Smooth muscle cell (in vitro differentiated cells): ENCODE data around the gene NUDT8. TPM values are rescaled to one million over a fixed set of nuclear protein-coding genes. Genes with fewer than 3 reads are reported as not detected.

Experiments used
- DNase-seq: peaks from one replicate; lab custom pipeline; 2025; ENCODE audit not compliant: unreplicated experiment; lab: John Stamatoyannopoulos, UW
- H2AFZ ChIP-seq: fragments of 200-600 bp; sonication (generic); 2 replicates; pipeline ENCODE4 v1.6.0; 2016; ENCODE audit warnings: antibody characterized with exemption, low read depth, mild to moderate bottlenecking
- H3F3A ChIP-seq: fragments of 200-600 bp; sonication (generic); 2 replicates; pipeline ENCODE4 v1.6.0; 2017; ENCODE audit warnings: antibody characterized with exemption, low read depth
- H3K27ac ChIP-seq: fragments of 200-600 bp; sonication (generic); 2 replicates; pipeline ENCODE4 v1.5.1; 2016; ENCODE audit warnings: low read depth, mild to moderate bottlenecking
- H3K27me3 ChIP-seq: fragments of 200-600 bp; sonication (generic); 2 replicates; pipeline ENCODE4 v1.6.1; 2016; ENCODE audit warnings: low read depth, mild to moderate bottlenecking
- H3K36me3 ChIP-seq: fragments of 200-600 bp; sonication (generic); 2 replicates; pipeline ENCODE4 v1.5.1; 2016; ENCODE audit warnings: low read depth
- H3K4me1 ChIP-seq: fragments of 200-600 bp; sonication (generic); 2 replicates; pipeline ENCODE4 v1.5.1; 2016; ENCODE audit warnings: low read depth
- H3K4me2 ChIP-seq: fragments of 200-600 bp; sonication (generic); 2 replicates; pipeline ENCODE4 v1.6.0; 2016; ENCODE audit warnings: mild to moderate bottlenecking
- H3K4me3 ChIP-seq: fragments of 200-600 bp; sonication (generic); 2 replicates; pipeline ENCODE4 v1.5.1; 2016; ENCODE audit warnings: mild to moderate bottlenecking
- H3K79me2 ChIP-seq: fragments of 200-600 bp; sonication (generic); 2 replicates; pipeline ENCODE4 v1.6.0; 2016; ENCODE audit warnings: low read depth, mild to moderate bottlenecking
- H3K9ac ChIP-seq: fragments of 200-600 bp; sonication (generic); 2 replicates; pipeline ENCODE4 v1.6.0; 2016; ENCODE audit warnings: low read depth
- H3K9me3 ChIP-seq: fragments of 200-600 bp; sonication (generic); replicated peaks from 2 replicates; pipeline ENCODE4 v1.5.1; 2016; ENCODE audit warnings: low read depth
- H4K20me1 ChIP-seq: fragments of 200-600 bp; sonication (generic); 2 replicates; pipeline ENCODE4 v1.6.0; 2016; ENCODE audit warnings: low read depth
- CTCF ChIP-seq: fragments of 200-600 bp; sonication (generic); IDR thresholded peaks from 2 replicates; pipeline ENCODE4 v1.5.1; 2017; ENCODE audit warnings: borderline replicate concordance, mild to moderate bottlenecking, antibody characterized with exemption; ENCODE audit not compliant: insufficient read depth, poor library complexity, severe bottlenecking
- WGBS: methylation state at CpG from one replicate; pipeline ENCODE4 v1.1.7; 2016; ENCODE audit warnings: low lambda C conversion rate; 5-methylcytosine and 5-hydroxymethylcytosine counted together
- polyA plus RNA-seq: library from polyadenylated mRNA; unstranded; fragments of >200 nt; fragmentation: Nextera tagmentation; extraction: Ambion mirVana; gene quantifications from 2 replicates; pipeline ENCODE4 v1.2.1, GENCODE V29; 2016
- total RNA-seq: library from RNA; depleted of rRNA; stranded (reverse); fragments of >200 nt; gene quantifications from 2 replicates; pipeline ENCODE4 v1.2.3, GENCODE V29; 2014

NUDT8 gene
- total and polyA plus RNA-seq, 2 experiments from 2014 or later: 0.67 to 15.6 TPM

GRCh38 chr11:67635231-67635521 lies 5.4 kb upstream of the NUDT8 start:
- no peak overlapping the region for H3K4me2 ChIP-seq
- DNase-seq: no peak
- no peak overlapping the region for H3K9ac ChIP-seq
- no peak overlapping the region for H3K4me3 ChIP-seq
- H3F3A ChIP-seq: no peaks in the 10 kb centered on the region
- H3K4me1 ChIP-seq: no peaks in the 10 kb centered on the region
- H3K36me3 ChIP-seq: no peaks in the 10 kb centered on the region
- H2AFZ ChIP-seq: no peak overlapping the region
- H3K9me3 ChIP-seq: no peaks in the 10 kb centered on the region
- 90% methylated on average over 4 of the region's 4 CpGs for WGBS
- H3K27ac ChIP-seq: no peak overlapping the region
- TF ChIP-seq CTCF: no peak
- H4K20me1 ChIP-seq: no peaks in the 10 kb centered on the region
- H3K27me3 ChIP-seq: peaks cover 1% of the 10 kb centered on the region
- H3K79me2 ChIP-seq: no peaks in the 10 kb centered on the region

DNA sequence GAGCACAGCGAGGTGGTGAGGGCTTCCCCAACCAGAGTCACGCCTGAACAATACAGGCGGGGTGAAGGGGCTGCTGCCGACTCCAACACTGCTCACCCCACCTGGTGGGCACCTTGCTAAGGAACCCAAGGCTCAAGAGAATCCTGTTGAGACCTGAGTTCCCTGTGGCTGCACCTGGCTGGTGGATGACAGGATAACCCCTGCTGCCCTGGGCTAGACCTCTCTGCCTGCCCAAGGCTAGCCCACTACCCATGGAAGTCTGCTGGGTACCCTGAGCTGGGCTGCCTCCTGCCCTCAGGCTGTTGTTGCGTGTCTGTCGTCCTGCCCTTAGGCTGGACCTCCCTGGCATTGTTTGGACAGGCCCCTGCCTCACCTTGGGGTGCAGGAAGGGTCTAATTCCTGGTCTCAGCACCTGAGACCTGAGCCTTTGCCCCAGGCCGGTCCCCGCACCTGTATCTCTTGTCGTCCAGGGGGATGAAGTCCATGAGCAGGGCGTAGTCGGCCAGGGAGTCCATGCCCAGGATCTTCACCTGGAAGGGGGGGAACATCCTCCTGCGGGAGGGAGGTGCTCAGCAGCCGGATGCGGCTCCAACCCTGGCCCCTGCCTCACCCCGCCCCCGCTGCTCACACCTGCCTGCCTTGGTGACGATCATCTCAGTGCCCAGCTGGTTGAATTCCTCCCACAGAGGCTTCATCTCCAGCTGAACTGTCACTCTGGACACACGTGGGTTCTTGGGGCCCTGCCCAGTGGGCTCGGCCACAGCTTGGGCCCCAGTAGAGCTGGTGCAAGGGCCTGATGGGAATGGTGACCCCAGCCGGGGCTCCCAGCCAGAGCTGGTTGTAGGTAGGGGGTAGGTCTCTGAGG lies 4.9 kb upstream of the NUDT8 start:
- Histone ChIP-seq H3K4me1 (no peaks in the 10 kb centered on the region), H3K9ac (no peak overlapping the region), H3K4me2 (no peak overlapping the region), H3K36me3 (no peaks in the 10 kb centered on the region), H4K20me1 (no peaks in the 10 kb centered on the region), H3K79me2 (no peaks in the 10 kb centered on the region), H3K4me3 (no peak overlapping the region), H3K27ac (no peak overlapping the region), H3K9me3 (no peaks in the 10 kb centered on the region), H2AFZ (no peak overlapping the region), H3K27me3 (no peaks in the 10 kb centered on the region), H3F3A (no peaks in the 10 kb centered on the region)
- no peak for TF ChIP-seq CTCF
- 84% methylated on average over 20 of the region's 20 CpGs for WGBS
- no peak for DNase-seq

- no peak for DNase-seq
Measured at GRCh38 chr11:67633758-67634365, 4.1 kb upstream of the NUDT8 start.

More at GRCh38 chr11:67633758-67634365, 4.1 kb upstream of the NUDT8 start:
- 94% methylated on average over 19 of the region's 22 CpGs for WGBS
- H3K27me3 ChIP-seq: no peaks in the 10 kb centered on the region
- H3K27ac ChIP-seq: no peak overlapping the region
- no peaks in the 10 kb centered on the region for H3K9me3 ChIP-seq
- no peak overlapping the region for H2AFZ ChIP-seq
- no peak overlapping the region for H3K4me3 ChIP-seq
- H3K4me2 ChIP-seq: no peak overlapping the region
- H3F3A ChIP-seq: no peaks in the 10 kb centered on the region
- H4K20me1 ChIP-seq: no peaks in the 10 kb centered on the region
- H3K4me1 ChIP-seq: no peaks in the 10 kb centered on the region
- H3K36me3 ChIP-seq: no peaks in the 10 kb centered on the region
- no peak for TF ChIP-seq CTCF
- no peak overlapping the region for H3K9ac ChIP-seq
- no peaks in the 10 kb centered on the region for H3K79me2 ChIP-seq
